ENCODE results near the gene CIB4.

CIB4 gene

DNA sequence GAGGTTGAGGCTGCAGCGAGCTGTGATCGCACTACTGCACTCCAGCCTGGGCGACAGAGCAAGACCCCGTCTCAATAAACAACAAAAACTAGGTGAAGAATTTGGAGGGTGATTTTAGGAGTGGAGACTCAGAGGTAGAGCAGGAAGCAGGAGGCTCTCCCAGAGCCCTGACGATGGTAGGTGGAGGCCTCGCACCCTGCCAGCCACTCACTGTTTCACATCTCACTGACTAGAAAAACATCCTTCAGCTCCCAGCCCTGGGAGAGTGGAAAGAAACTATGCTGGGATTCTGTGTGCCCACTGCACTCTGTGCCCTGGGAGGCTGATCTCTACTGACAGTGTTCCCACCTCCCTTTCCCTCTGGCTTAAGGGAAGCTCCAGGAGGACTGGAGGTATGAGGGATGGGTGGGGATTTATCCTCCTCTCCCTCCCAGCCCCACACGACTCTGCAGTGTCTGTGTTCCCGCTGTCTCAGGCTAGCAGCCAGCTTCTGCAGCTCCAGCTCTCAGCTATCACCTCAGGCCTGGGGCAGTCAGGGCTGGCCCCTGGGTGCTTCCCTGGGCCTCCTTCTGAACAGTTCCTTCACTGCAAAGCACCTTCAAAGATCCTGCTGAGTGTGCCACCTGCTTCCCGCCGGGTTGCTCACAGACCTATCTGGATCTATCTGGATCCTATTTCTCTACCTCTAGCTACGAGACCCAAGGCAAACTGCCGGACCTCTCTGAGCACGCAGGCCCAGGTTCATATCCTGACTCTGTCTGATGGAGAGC, 9.6 kb downstream of the CIB4 start:
- peaks cover 4% of the 10 kb centered on the region for H3K4me1 ChIP-seq (ENCODE audit: control insufficient read depth, insufficient read depth, low read length, poor library complexity, severe bottlenecking)
- no peaks in the 10 kb centered on the region for H3K9me3 ChIP-seq (ENCODE audit: control insufficient read depth, low read length)
- H3K27ac ChIP-seq (ENCODE audit: low read depth, low read length, severe bottlenecking), result no peak overlapping the region
- WGBS, 2 experiments (ENCODE audit: insufficient coverage in 2 of 2), result 92 to 93% methylated on average over 9 of the region's 13 CpGs
- no peak overlapping the region for H3K4me3 ChIP-seq (ENCODE audit: extremely low read depth, insufficient read depth, low read length, poor library complexity, severe bottlenecking)
- H3K36me3 ChIP-seq (ENCODE audit: control insufficient read depth, insufficient read depth, low read length), result no peaks in the 10 kb centered on the region

DNA sequence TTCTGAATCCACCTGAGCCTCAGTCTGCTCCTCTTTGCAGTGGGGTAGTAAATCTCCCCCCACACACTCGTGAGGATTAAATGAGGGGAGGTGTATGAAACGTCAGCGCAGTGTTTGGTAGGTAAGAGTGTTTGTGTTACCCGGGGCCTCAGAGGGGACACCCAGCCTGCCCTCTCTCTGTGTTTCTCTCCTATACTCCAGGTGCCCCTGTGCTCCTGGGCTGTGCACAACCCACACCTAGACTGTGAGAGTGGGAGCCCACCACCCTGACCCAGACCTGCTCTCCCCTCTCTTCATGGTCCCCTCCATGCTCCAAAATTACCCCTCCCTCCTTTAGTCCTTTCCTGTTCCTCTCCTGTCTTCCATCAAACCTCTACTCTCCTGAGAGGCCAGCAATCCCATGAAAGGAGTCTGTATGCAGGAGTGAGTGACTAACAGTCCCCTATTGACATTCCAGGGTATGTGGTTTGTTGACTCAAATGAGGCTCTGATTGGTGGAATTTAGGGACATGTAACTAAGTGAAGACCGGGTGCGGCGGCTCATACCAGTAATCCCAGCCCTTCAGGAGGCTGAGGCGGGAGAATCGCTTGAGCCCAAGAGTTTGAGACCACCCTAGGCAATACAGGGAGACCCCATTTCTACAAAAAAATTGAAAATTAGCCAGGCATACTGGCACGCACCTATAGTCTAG, 10.4 kb downstream of the CIB4 start:
- Histone ChIP-seq H3K4me3 (ENCODE audit: extremely low read depth, insufficient read depth, low read length, poor library complexity, severe bottlenecking) (no peak overlapping the region), H3K27ac (ENCODE audit: low read depth, low read length, severe bottlenecking) (peak overlapping the region; percentile 33), H3K4me1 (ENCODE audit: control insufficient read depth, insufficient read depth, low read length, poor library complexity, severe bottlenecking) (peaks cover 4% of the 10 kb centered on the region), H3K9me3 (ENCODE audit: control insufficient read depth, low read length) (no peaks in the 10 kb centered on the region), H3K36me3 (ENCODE audit: control insufficient read depth, insufficient read depth, low read length) (no peaks in the 10 kb centered on the region)
- WGBS, 2 experiments (ENCODE audit: insufficient coverage in 2 of 2), result 78 to 90% methylated on average over 2 to 5 of the region's 10 CpGs

DNA sequence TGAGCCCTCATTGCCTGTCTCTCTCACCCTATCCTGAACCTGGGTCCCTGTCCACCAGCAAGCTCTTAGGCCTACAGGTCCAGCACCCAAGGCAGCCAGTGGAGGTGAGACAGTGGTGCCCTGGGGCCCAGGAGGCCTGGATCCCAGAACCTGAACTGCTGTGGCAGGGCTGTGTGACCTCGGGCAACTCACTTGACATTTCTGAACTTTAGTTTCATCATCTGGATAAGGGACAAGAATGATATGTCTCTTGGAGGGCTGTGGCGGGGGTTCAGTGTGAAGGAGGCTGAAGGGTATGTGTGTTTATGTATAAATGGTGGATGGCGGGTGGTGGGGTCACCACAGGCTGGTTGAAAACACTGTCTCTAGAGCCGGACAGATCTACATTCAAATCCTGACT, 10.9 kb downstream of the CIB4 start:
- Histone ChIP-seq H3K4me3 (ENCODE audit: extremely low read depth, insufficient read depth, low read length, poor library complexity, severe bottlenecking) (no peak overlapping the region), H3K4me1 (ENCODE audit: control insufficient read depth, insufficient read depth, low read length, poor library complexity, severe bottlenecking) (peaks cover 4% of the 10 kb centered on the region), H3K27ac (ENCODE audit: low read depth, low read length, severe bottlenecking) (no peak overlapping the region), H3K9me3 (ENCODE audit: control insufficient read depth, low read length) (no peaks in the 10 kb centered on the region), H3K36me3 (ENCODE audit: control insufficient read depth, insufficient read depth, low read length) (no peaks in the 10 kb centered on the region)
- 92 to 100% methylated on average over 2 to 3 of the region's 4 CpGs for WGBS, 2 experiments (ENCODE audit: insufficient coverage in 2 of 2)

DNA sequence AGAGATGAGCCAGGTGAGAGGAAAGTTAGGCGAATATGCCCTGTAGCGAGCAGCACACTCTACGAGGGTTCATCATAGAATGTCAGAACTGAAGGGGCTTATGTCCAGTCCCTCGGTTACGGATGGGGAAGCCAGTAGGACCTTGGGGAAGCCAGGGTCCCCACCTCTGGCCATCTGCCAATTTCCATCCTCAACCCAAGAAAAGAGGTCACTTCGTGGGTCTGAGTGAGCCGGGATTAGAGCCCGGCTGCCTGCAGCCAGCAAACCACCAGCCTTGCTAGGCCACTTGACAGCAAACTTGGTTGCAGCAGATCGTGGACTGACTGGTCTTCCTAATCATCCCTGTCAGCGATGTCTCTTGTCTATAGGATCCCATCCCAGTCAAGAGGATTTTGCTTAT, 11.4 kb downstream of the CIB4 start:
- H3K9me3 ChIP-seq (ENCODE audit: control insufficient read depth, low read length), result no peaks in the 10 kb centered on the region
- H3K4me3 ChIP-seq (ENCODE audit: extremely low read depth, insufficient read depth, low read length, poor library complexity, severe bottlenecking), result no peak overlapping the region
- H3K36me3 ChIP-seq (ENCODE audit: control insufficient read depth, insufficient read depth, low read length), result no peaks in the 10 kb centered on the region
- 81 to 93% methylated on average over 7 to 9 of the region's 10 CpGs for WGBS, 2 experiments (ENCODE audit: insufficient coverage in 2 of 2)
- no peak overlapping the region for H3K27ac ChIP-seq (ENCODE audit: low read depth, low read length, severe bottlenecking)
- peaks cover 4% of the 10 kb centered on the region for H3K4me1 ChIP-seq (ENCODE audit: control insufficient read depth, insufficient read depth, low read length, poor library complexity, severe bottlenecking)

DNA sequence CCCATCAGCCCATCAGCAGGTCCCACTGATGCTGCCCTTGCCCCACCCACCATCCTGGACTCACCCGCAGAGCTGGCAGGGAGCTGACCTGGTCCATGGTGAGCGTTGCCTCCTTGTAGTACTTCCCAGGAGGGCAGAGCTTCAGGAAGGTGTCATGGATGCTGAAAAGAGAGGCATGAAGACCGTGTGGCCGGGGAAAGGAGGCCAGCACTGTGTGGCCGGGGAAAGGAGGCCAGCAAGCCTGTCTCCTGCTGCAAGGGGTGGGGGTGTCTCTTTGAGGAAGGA, 11.9 kb downstream of the CIB4 start:
- Histone ChIP-seq H3K4me3 (ENCODE audit: extremely low read depth, insufficient read depth, low read length, poor library complexity, severe bottlenecking) (no peak overlapping the region), H3K36me3 (ENCODE audit: control insufficient read depth, insufficient read depth, low read length) (no peaks in the 10 kb centered on the region), H3K4me1 (ENCODE audit: control insufficient read depth, insufficient read depth, low read length, poor library complexity, severe bottlenecking) (peaks cover 4% of the 10 kb centered on the region), H3K27ac (ENCODE audit: low read depth, low read length, severe bottlenecking) (no peak overlapping the region), H3K9me3 (ENCODE audit: control insufficient read depth, low read length) (no peaks in the 10 kb centered on the region)
- 78 to 80% methylated on average over 4 of the region's 5 CpGs for WGBS, 2 experiments (ENCODE audit: insufficient coverage in 2 of 2)

DNA sequence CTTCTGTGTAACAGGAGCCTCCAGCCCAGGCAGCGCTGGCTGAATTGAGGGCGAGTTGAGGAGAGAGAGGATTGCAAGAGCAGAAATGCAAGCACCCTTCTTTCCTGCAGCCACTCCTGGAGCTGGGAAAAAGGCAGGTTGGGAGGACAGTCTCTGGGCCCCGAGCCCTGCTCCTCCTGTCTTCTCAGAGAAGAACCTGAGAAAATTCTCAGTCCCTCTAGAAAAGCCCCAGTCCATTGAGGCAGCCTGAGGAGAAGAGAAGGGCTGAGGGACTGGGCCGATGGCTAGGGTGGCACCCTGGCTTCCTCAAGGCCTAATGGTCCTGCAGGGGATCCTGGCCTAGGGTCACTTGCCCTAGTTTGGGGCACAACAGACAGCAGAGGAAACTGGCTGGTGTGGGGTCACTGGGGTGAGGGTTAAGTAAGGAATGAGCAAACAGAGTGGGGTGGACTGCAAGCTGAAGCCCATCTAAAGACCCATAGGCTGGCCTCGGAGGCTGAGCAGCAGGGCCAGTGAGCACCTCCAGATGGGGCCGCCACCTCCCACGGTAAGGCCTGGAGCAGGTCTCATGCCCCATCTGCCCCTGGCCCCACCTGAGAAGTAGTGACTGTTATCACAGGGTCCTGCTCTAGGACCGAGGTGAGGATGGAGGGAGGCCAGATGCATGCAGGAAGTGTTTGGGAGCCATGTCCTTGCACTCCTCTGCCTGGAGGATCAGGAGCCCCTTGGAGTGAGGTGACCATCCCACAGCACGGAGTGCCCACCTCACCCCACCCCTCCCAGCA, 12.4 kb downstream of the CIB4 start:
- H3K4me1 ChIP-seq (ENCODE audit: control insufficient read depth, insufficient read depth, low read length, poor library complexity, severe bottlenecking), result peaks cover 9% of the 10 kb centered on the region
- no peaks in the 10 kb centered on the region for H3K36me3 ChIP-seq (ENCODE audit: control insufficient read depth, insufficient read depth, low read length)
- H3K9me3 ChIP-seq (ENCODE audit: control insufficient read depth, low read length), result no peaks in the 10 kb centered on the region
- H3K27ac ChIP-seq (ENCODE audit: low read depth, low read length, severe bottlenecking), result no peak overlapping the region
- H3K4me3 ChIP-seq (ENCODE audit: extremely low read depth, insufficient read depth, low read length, poor library complexity, severe bottlenecking), result no peak overlapping the region
- WGBS, 2 experiments (ENCODE audit: insufficient coverage in 2 of 2), result 90 to 100% methylated on average over 6 to 9 of the region's 9 CpGs

DNA sequence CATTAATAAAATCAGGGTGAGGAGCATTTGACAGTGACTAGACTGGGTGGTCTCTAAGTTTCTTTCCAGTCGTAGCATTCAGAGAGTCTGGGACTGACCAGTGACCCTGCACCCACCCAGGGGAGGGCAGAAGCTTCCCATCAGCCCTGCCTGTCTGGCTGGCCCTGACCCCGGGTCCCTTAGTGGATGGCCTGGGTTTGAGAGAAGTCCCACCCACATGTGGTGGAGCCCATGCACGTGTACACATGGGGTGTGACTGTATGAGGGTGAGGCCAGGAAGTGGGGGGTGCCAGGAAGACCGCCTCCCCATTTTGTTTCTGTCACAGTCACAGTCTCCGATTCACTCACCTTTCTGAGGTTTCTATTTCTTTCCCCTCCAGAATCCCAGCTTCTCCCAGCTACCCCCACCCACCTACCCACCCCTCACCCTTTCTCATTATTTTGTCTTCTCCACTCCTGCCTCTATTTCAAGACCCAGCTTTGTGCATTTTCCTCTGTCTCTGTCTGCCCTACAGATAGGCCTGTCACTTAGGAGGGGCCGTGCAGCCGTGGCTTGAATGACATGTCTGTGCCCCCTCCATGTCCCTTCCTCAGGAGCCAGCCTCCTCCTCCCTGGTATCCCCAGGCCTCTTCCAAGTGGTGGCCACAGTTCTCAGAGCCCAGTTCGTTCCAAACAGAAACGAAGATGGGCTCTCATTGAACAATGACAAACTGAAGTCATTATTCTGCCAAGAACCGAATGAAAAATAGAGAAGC, 13.6 kb downstream of the CIB4 start:
- Histone ChIP-seq H3K36me3 (ENCODE audit: control insufficient read depth, insufficient read depth, low read length) (no peaks in the 10 kb centered on the region), H3K27ac (ENCODE audit: low read depth, low read length, severe bottlenecking) (no peak overlapping the region), H3K4me1 (ENCODE audit: control insufficient read depth, insufficient read depth, low read length, poor library complexity, severe bottlenecking) (peaks cover 13% of the 10 kb centered on the region), H3K9me3 (ENCODE audit: control insufficient read depth, low read length) (no peaks in the 10 kb centered on the region), H3K4me3 (ENCODE audit: extremely low read depth, insufficient read depth, low read length, poor library complexity, severe bottlenecking) (no peak overlapping the region)
- WGBS, 2 experiments (ENCODE audit: insufficient coverage in 2 of 2), result 83 to 87% methylated on average over 9 to 10 of the region's 10 CpGs

DNA sequence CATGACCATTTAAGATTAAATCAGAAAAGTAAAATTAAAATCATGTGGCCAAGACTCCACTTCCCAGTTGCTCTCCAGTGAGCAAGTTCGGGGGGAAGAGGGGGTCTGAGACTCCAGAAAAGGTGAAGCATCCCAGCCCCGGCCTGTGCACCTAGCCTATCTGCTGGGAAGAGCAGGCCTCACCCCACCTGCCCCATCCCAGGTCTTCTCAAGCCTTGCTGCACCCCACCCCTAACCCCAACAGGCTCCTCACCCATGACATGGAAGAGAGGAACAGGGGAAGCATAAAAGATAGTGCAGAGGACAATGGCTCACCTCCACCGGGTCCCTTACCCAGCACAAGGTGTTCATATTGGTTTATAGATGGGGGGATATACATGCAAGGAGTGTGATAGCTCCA, 14.6 kb downstream of the CIB4 start:
- 93 to 100% methylated on average over 1 to 3 of the region's 3 CpGs for WGBS, 2 experiments (ENCODE audit: insufficient coverage in 2 of 2)
- peaks cover 13% of the 10 kb centered on the region for H3K4me1 ChIP-seq (ENCODE audit: control insufficient read depth, insufficient read depth, low read length, poor library complexity, severe bottlenecking)
- no peaks in the 10 kb centered on the region for H3K36me3 ChIP-seq (ENCODE audit: control insufficient read depth, insufficient read depth, low read length)
- no peaks in the 10 kb centered on the region for H3K9me3 ChIP-seq (ENCODE audit: control insufficient read depth, low read length)
- H3K4me3 ChIP-seq (ENCODE audit: extremely low read depth, insufficient read depth, low read length, poor library complexity, severe bottlenecking), result no peak overlapping the region
- no peak overlapping the region for H3K27ac ChIP-seq (ENCODE audit: low read depth, low read length, severe bottlenecking)

DNA sequence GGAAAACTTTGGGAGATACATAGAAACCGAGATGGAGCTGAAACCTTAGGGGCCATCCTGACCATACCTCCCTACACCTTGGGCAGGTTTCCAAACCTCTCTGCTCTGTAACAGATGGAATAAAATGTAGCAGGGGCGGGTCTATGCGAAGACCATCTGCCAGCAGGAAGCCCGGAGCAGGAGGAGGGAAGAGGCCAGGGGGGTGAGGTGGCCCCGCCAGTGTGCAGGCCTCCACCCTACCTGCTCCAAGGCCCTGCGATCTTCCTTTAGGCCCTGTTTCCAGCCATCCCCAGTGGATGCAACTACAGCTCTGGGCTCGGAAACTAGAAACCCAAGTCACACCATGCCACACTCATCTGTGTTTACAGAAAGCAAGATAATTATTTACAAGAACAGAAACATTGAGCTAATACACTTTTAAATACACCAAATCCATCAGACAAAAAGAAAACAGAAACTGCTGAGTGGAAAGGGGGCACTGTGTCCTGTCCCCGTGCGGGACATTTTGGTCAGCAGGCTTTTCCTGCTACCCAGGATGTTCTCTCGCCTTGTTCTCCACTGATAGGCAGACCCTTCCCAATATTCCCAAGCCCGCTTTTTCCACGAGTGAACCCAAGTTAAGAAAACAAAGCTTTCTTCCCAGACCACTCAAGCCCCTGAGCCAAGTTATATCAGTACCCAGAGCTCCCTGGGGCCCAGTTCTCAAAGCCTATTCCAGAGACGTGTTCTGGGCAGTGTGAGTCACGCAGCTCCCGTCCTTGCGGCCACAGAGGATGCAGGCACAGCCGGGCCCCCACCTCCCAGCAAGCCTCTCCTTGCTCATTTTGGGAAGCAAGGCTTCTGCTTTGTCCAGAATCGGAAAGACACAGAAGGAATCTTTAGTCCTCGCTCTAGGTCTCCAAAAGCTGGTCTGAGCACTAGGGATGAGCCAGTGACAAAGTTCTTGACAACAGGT, 17.3 kb downstream of the CIB4 start:
- Histone ChIP-seq H3K27ac (ENCODE audit: low read depth, low read length, severe bottlenecking) (peak overlapping the region; percentile 57), H3K4me3 (ENCODE audit: extremely low read depth, insufficient read depth, low read length, poor library complexity, severe bottlenecking) (no peak overlapping the region), H3K36me3 (ENCODE audit: control insufficient read depth, insufficient read depth, low read length) (no peaks in the 10 kb centered on the region), H3K9me3 (ENCODE audit: control insufficient read depth, low read length) (no peaks in the 10 kb centered on the region), H3K4me1 (ENCODE audit: control insufficient read depth, insufficient read depth, low read length, poor library complexity, severe bottlenecking) (peaks cover 9% of the 10 kb centered on the region)
- 71 to 80% methylated on average over 13 to 18 of the region's 19 CpGs for WGBS, 2 experiments (ENCODE audit: insufficient coverage in 2 of 2)
